SK-N-MC (cell line): ENCODE data around the gene ATXN2.

Experiments
- EZH2 ChIP-seq: fragments of 200-600 bp; sonication (generic); IDR thresholded peaks from one replicate; pipeline ENCODE4 v1.6.1; 2017; ENCODE audit warnings: antibody characterized with exemption
- FOXP2 ChIP-seq: optimal IDR thresholded peaks from 2 replicates; pipeline ENCODE3; 2011; ENCODE audit warnings: mild to moderate bottlenecking, moderate library complexity; ENCODE audit not compliant: insufficient read depth; ENCODE audit errors: extremely low read length, control extremely low read depth
- POLR2AphosphoS5 ChIP-seq: IDR thresholded peaks from 2 replicates; pipeline ENCODE4 v1.6.1; 2012; ENCODE audit warnings: mild to moderate bottlenecking, low read depth, low read length, borderline replicate concordance

DNA sequence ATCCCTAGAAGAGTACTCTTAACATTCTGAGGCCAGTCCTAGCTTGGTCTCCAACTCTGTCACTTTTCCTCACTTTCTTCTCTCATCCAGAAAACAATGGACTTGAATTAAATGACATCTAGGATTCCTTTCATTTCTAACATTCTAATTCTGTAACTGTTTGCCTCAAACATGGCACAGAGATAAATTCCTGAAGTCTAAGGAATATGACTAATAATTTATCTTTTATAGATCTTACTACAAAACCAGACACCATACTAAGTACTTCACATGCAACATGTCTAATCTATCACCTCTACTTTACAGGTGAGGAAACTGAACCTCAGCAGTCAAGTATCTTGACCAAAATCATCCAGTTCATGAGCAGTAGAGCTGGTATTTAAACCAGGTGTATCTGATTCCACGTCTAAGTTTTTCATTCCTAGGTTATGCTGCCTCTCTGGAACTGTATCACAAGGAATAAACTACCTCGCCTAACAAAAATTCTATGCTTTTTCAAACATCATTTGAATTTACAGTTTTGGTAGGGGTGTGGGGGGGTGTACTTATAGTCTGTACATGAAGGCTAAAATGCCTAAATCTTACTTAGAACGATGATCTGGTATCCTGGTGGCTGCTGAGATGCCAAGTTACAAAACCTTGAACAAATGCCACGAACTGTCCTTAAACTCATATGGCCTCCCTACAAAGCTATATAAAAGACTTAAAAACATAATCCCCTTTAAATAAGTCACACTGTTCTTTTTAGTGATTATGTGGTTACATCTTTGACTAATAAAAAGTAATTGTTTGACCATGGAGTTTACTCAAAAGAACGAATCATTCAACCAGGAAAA lies 41.6 kb downstream of the ATXN2 start:
- TF ChIP-seq POLR2AphosphoS5 (no peak), EZH2 (no peak), FOXP2 (no peak)
